ENCODE results near the gene GRK5.

The GRK5 gene

DNA sequence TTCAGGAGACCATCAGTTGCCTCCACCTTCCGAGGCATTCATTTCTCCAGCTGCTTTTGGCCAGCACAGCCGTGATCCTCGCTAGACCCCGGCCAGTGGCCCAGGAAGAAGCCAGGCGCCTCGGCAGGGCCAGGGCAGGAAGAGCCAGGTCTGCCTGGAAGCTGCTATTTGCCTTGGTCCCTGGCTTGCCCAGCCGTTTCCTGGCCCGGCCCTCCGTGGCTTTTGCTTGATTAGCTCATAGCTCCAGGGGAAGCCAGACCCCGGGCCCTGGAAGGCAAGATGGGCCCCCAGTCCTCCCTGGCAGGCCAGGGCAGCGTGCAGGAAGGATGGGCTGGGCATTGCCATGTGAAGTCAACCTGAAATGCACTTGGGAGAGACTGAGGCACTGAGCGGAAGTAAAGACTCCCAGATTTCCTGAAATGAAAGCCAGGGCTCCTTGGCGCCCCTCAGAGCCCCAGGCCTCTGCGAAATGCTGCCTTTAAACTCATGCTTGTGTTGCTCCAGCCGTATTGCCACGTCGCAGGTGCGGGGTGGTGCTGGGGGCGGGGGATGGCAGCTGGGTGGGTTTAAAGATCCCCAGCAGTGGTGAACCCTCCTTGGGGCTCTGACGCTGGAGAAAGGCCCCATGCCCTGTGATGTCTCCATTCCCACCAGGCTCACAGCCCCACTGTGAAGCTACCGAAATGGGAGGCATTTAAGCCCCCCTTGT is 160.6 kb downstream of the GRK5 start:
- no peak for DNase-seq
- H3K4me3 ChIP-seq (ENCODE audit: low read depth, low read length) = no peak overlapping the region
- TF ChIP-seq CTCF (IDR thresholded peaks at IDR 0.05; ENCODE audit: low read depth, low read length) = no peak
- peaks cover 3% of the 10 kb centered on the region for H3K36me3 ChIP-seq
- H3K27me3 ChIP-seq (ENCODE audit: insufficient read depth, low read depth, severe bottlenecking) = no peaks in the 10 kb centered on the region
- H3K27ac ChIP-seq = no peak overlapping the region
- H3K9me3 ChIP-seq (ENCODE audit: severe bottlenecking) = no peaks in the 10 kb centered on the region

DNA sequence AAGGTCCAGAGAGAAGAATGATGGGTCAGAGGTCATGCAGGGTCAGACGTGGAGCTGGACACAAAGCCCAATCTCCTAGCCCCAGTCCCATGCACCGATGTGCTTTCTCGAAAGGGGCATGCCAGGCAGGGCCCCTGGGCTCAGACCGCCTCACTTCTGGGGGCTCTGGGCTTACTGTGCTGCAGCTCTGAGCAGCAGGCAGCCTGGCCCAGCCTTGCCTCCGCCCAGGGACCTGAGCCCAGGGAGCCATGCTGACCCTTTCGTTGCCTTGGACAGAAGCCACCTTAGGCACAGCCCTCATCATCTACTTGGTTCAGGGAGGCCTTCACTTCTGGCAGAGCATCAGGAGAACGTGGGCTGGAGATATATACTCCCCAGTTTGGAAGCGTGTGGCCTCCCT is 161.2 kb downstream of the GRK5 start:
- no peak overlapping the region for H3K4me3 ChIP-seq (ENCODE audit: low read depth, low read length)

GRCh38 chr10:119368991-119369869 is 161.9 kb downstream of the GRK5 start:
- Histone ChIP-seq H3K27ac (no peak overlapping the region), H3K36me3 (peaks cover 3% of the 10 kb centered on the region), H3K27me3 (ENCODE audit: insufficient read depth, low read depth, severe bottlenecking) (no peaks in the 10 kb centered on the region), H3K9me3 (ENCODE audit: severe bottlenecking) (no peaks in the 10 kb centered on the region), H3K4me3 (ENCODE audit: low read depth, low read length) (no peak overlapping the region)
- no peak for TF ChIP-seq CTCF (IDR thresholded peaks at IDR 0.05; ENCODE audit: low read depth, low read length)
- DNase-seq = no peak

More for the DNA sequence above, 161.2 kb downstream of the GRK5 start:
- Histone ChIP-seq H3K27ac (no peak overlapping the region), H3K27me3 (ENCODE audit: insufficient read depth, low read depth, severe bottlenecking) (no peaks in the 10 kb centered on the region), H3K9me3 (ENCODE audit: severe bottlenecking) (no peaks in the 10 kb centered on the region), H3K36me3 (peaks cover 3% of the 10 kb centered on the region)
- TF ChIP-seq CTCF (IDR thresholded peaks at IDR 0.05; ENCODE audit: low read depth, low read length) = no peak
- DNase-seq = no peak

GRCh38 chr10:119370111-119370741 is 162.9 kb downstream of the GRK5 start:
- no peaks in the 10 kb centered on the region for H3K9me3 ChIP-seq (ENCODE audit: severe bottlenecking)
- peaks cover 3% of the 10 kb centered on the region for H3K36me3 ChIP-seq
- no peak for TF ChIP-seq CTCF (IDR thresholded peaks at IDR 0.05; ENCODE audit: low read depth, low read length)
- H3K4me3 ChIP-seq (ENCODE audit: low read depth, low read length) = no peak overlapping the region
- no peak overlapping the region for H3K27ac ChIP-seq
- no peak for DNase-seq
- no peaks in the 10 kb centered on the region for H3K27me3 ChIP-seq (ENCODE audit: insufficient read depth, low read depth, severe bottlenecking)

- DNase-seq = no peak
- Histone ChIP-seq H3K27me3 (ENCODE audit: insufficient read depth, low read depth, severe bottlenecking) (no peaks in the 10 kb centered on the region), H3K27ac (no peak overlapping the region), H3K36me3 (peaks cover 3% of the 10 kb centered on the region), H3K4me3 (ENCODE audit: low read depth, low read length) (no peak overlapping the region), H3K9me3 (ENCODE audit: severe bottlenecking) (no peaks in the 10 kb centered on the region)
- no peak for TF ChIP-seq CTCF (IDR thresholded peaks at IDR 0.05; ENCODE audit: low read depth, low read length)
These were observed 163.8 kb downstream of the GRK5 start for GRCh38 chr10:119370972-119371703.
